SK-N-MC (cell line): ENCODE data around the gene PDE3B.
"Not testable (repeated sequence)": the region's sequence is repeated elsewhere in the genome, so short reads cannot be mapped to it uniquely, and the experiment has no call there.

ENCODE experiments used
- EZH2 ChIP-seq: fragments of 200-600 bp; sonication (generic); IDR thresholded peaks from one replicate; pipeline ENCODE4 v1.6.1; 2017; ENCODE audit warnings: antibody characterized with exemption
- FOXP2 ChIP-seq: optimal IDR thresholded peaks from 2 replicates; pipeline ENCODE3; 2011; ENCODE audit warnings: mild to moderate bottlenecking, moderate library complexity; ENCODE audit not compliant: insufficient read depth; ENCODE audit errors: extremely low read length, control extremely low read depth
- POLR2AphosphoS5 ChIP-seq: IDR thresholded peaks from 2 replicates; pipeline ENCODE4 v1.6.1; 2012; ENCODE audit warnings: mild to moderate bottlenecking, low read depth, low read length, borderline replicate concordance

GRCh38 chr11:14633506-14634224, 9.9 kb upstream of the PDE3B start:
- TF ChIP-seq POLR2AphosphoS5, EZH2, FOXP2: not testable (repeated sequence)
